Activated naive CD4-positive, alpha-beta T cell treated with anti-CD3 and anti-CD28 coated beads, Interleukin-2, amount 50 U/mL, for 72 hours (primary cell): ENCODE data around the gene ABCG4. TPM values are rescaled to one million over a fixed set of nuclear protein-coding genes. Genes with fewer than 3 reads are reported as not detected.
A peak's percentile ranks its signal among the peaks of the same experiment; 100 is the strongest.

ENCODE experiments used
- ATAC-seq, 2 donors: fragments of 150-1000 bp; cut with Tn5 transposase; 2 replicates each; pipeline ENCODE4 v1.10.0; 2021; ENCODE audit warnings: mild to moderate bottlenecking in 2 of 2, moderate library complexity in 2 of 2
- DNase-seq, 2 donors: peaks; one replicate each; pipeline ENCODE4 v3.0.0; 2021 to 2022; ENCODE audit warnings: low spot score in 2 of 2
- H3K27ac Mint-ChIP-seq, 2 donors: one replicate each; pipeline ENCODE4 v1.8.0; 2022; ENCODE audit warnings: mild to moderate bottlenecking in 2 of 2, mixed read lengths in 2 of 2
- H3K36me3 Mint-ChIP-seq, 2 donors: one replicate each; pipeline ENCODE4 v1.8.0; 2022; ENCODE audit warnings: mixed read lengths in 2 of 2
- H3K9me3 Mint-ChIP-seq, 2 donors: one replicate each; pipeline ENCODE4 v1.8.0; 2022; ENCODE audit warnings: mixed read lengths in 2 of 2
- total RNA-seq, 2 donors: library from RNA; stranded (reverse); gene quantifications; one replicate each; pipeline ENCODE4 v1.2.3, GENCODE V29; 2022

The ABCG4 gene
- total RNA-seq, 2 donors from 2014 or later = 0.12 to 0.25 TPM

DNA sequence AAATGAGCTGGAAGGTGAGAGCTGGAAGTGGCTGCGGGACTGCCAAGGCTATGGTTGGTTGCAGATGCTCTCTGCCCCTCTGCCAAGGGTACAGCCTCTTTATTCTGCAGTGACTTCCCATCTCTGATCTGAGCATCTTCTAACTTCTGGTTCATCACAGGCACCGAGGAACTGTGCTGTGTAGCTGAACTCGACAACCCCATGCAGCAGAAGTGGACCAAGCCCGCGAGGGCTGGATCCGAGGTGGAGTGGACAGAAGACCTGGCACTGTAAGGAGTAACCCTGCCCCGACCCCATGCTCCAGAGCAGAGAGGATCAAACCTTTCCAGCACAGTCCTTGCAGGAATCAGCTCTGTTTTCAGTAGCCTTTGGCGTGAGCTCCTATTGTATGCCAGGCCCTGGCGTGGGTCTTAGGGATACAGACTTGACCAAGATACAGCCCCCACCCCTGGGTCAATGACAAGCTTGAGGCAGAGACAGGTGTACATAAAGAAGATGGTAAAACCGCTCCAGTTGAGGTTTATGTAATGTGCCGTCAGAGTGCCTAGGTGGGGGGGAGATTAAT lies 37.4 kb upstream of the ABCG4 start:
- H3K27ac Mint-ChIP-seq = peak overlapping the region in 1 of 2 donors; percentile 33
- H3K36me3 Mint-ChIP-seq = peaks cover 32 to 44% of the 10 kb centered on the region in 2 donors
- ATAC-seq = no peak
- no peak for DNase-seq
- H3K9me3 Mint-ChIP-seq = no peaks in the 10 kb centered on the region

DNA sequence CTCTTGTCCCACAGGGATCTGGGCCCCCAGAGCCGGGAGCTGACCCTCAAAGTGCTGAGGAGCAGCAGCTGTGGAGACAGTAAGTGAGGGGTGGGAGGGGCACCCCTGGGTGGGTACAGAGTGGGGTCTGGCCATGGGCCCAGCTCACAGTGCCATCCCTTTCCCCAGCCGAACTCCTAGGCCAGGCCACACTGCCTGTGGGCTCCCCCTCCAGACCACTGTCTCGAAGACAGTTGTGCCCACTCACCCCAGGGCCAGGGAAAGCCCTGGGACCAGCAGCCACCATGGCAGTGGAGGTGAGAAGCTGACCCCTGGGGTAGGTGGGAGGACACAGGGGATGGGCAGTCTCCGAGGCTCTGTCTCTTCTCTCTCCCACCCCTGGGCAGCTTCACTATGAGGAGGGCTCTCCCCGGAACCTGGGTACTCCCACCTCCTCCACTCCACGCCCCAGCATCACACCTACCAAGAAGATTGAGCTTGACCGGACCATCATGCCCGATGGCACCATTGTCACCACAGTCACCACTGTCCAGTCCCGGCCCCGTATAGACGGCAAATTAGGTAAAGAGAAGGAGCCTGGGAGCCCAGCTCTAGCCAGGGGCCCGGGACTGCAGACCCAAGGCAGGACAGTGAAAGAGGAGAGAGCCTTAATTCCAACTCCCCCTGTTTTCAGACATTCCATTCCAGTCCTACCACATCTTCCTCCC lies 36.4 kb upstream of the ABCG4 start:
- Mint-ChIP-seq H3K36me3 (peaks cover 42 to 46% of the 10 kb centered on the region in 2 donors), H3K27ac (peak overlapping the region; percentile 10 to 70), H3K9me3 (no peaks in the 10 kb centered on the region)
- DNase-seq = no peak
- ATAC-seq = no peak

DNA sequence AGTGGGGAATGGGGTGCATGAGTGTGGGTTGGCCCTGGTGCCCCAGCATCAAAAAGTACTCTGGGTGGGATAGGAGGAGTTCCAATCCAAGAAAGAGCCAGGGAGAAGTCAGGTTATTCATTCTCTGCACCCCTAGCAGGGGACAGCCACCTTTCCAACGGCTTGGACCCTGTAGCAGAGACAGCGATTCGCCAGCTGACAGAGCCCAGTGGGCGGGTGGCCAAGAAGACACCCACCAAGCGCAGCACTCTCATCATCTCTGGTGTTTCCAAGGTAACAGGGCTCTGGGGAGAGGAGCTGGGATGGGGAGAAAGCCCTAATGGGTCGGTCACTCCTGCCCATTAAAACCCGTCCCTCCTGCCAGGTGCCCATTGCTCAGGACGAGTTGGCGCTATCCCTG lies 35.1 kb upstream of the ABCG4 start:
- H3K36me3 Mint-ChIP-seq = peaks cover 37 to 38% of the 10 kb centered on the region in 2 donors
- DNase-seq = no peak

DNA sequence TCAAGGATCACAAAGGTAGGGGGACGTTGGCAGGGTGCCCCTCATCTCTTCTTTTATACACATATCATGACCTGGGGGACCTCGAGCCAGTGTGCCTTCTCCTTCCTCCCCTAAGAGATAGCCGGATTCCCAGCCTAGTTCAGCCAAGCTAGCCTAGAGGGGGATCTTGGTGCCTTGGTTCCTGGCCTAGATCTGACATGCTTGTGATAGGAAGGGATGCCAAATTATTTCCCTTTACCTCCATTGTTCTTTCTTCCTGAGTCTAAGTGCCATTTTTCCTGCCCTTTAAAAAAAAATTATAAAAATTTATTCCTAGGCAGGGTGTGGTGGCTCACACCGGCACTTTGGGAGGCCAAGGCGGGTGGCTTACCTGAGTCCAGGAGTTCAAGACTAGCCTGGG lies 34.5 kb upstream of the ABCG4 start:
- DNase-seq (no peak), ATAC-seq (no peak)
- H3K27ac Mint-ChIP-seq = no peak overlapping the region
- no peaks in the 10 kb centered on the region for H3K9me3 Mint-ChIP-seq
- H3K36me3 Mint-ChIP-seq = peaks cover 32% of the 10 kb centered on the region in 2 donors

More for the DNA sequence above, 35.1 kb upstream of the ABCG4 start:
- ATAC-seq = no peak
- no peaks in the 10 kb centered on the region for H3K9me3 Mint-ChIP-seq
- peak overlapping the region; percentile 29 to 70 for H3K27ac Mint-ChIP-seq

DNA sequence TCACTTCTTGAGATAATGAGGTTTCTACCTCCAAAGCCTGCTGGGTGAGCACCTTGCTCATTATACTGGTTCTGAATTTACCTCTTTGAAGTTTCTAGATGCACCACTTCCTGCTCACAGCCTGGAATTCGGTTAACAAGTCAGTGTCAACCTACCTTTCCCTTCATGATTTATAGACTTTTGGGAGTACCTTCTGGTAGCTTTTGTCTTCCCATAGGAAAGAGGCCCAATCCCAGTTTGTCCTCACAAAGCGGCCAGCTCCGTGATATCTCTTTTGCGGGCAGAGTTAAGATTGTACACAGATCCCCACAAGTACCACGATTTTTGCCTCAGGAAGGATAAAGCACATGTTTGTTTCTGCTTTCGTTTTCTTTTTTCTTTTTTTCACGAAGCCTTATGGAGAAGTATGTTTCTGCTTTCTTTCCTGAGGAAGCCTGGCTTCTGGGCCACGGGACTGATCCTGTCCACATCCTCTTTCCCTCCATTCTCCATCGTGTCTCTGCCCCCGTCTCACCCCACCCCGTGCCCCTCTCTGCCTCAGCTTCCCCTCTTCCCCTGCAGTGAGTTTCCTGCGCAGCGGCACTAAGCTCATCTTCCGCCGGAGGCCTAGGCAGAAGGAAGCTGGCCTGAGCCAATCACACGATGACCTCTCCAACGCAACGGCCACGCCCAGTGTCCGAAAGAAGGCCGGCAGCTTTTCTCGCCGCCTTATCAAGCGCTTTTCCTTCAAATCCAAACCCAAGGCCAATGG lies 33.2 kb upstream of the ABCG4 start:
- H3K27ac Mint-ChIP-seq = peak overlapping the region; percentile 85 to 94
- DNase-seq (peak in 1 of 2 donors; percentile 18), ATAC-seq (peak; percentile 70 to 80)
- no peaks in the 10 kb centered on the region for H3K9me3 Mint-ChIP-seq
- peaks cover 22 to 24% of the 10 kb centered on the region in 2 donors for H3K36me3 Mint-ChIP-seq

DNA sequence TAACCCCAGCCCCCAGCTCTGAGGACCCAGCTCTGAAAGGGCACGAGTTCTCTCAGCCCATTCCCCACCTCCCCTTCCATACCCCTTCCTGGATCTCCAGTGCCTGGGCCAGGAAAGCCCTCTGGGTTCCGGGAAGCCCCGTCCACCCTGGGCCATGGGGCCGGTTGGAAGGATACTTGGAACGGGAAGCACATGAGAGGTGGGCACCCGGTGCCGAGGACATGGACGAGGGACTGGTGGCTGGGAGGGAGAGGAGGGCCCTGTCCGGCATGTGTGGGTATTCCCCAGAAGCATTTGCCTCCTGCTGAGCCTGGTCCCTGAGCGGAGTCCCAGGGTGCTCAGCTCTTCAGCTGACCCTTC lies 32.6 kb upstream of the ABCG4 start:
- DNase-seq = no peak
- ATAC-seq = no peak
- Mint-ChIP-seq H3K9me3 (no peaks in the 10 kb centered on the region), H3K27ac (peak overlapping the region; percentile 85 to 94), H3K36me3 (peaks cover 20 to 24% of the 10 kb centered on the region in 2 donors)

DNA sequence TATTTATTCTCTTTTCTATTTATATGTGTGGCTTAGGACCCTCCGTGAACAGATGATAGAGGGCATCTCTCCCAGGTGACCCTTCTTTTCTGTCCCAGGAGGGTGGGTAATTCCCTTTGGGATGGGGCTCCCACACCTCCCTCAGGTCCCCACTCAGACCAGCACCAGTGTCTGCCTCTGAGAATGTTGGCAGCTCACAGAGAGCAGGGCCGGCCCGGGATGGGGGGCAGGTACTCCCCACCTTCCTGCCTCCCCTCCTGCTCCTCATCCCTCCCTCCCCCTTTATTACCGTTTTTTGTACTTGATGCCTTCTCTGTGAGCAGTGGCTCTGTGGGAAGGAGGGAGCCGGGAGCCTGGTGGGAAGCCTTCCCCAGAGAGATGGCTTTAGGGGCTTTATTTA lies 32.3 kb upstream of the ABCG4 start:
- ATAC-seq = no peak
- no peaks in the 10 kb centered on the region for H3K9me3 Mint-ChIP-seq
- H3K27ac Mint-ChIP-seq = peak overlapping the region in 1 of 2 donors; percentile 85

DNA sequence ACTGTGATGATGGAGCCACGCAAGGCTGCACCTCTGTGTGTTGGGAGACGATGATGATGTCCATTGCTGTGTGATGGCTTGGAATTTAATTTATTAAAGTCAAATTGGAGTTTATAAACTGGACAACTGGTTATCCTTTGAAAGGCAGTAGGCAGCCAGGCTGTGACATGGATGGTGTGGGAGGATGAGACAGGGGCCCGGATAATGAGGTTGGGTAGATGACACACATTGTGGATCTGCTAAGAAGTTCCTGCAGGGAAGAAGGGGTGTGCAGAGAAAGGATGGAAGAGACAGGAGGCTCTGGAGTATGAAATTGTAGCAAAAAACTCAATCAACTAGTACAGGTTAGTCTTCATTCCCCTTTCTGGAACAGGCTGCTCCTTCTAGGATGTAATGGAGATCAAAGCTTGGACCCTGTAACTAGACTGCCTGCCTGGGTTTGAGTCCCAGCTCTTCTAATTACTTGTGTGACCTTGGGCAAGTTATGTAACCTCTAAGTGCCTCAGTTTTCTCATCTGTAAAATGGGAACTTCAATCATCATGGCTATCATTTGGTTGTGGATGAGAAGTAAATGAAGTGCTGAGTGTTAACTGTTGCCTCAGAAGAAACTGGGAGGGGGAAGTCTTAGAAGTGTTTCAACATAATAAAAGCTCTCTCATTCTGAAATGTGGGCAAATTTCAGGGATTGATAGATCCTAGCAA lies 31.7 kb upstream of the ABCG4 start:
- Mint-ChIP-seq H3K27ac (peak overlapping the region in 1 of 2 donors; percentile 85), H3K9me3 (no peaks in the 10 kb centered on the region), H3K36me3 (peaks cover 28 to 29% of the 10 kb centered on the region in 2 donors)
- DNase-seq (no peak), ATAC-seq (no peak)

More for the DNA sequence above, 32.3 kb upstream of the ABCG4 start:
- no peak for DNase-seq
- peaks cover 22 to 24% of the 10 kb centered on the region in 2 donors for H3K36me3 Mint-ChIP-seq

DNA sequence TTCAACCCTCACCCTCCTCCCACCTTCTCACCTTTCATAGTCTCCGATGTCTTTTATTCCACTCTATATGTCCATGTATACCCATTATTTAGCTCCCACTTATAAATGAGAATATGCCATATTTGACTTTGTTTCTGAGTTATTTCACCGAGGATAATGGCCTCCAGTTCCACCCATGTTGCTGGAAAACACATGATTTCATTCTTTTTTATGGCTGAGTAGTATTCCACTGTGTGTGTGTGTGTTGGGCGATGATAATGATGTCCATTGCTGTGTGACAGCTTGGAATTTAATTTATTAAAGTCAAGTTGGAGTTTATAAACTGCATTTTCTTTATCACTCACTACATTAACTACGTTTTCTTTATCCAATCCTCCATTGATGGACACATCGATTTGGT lies 30.6 kb upstream of the ABCG4 start:
- DNase-seq (no peak), ATAC-seq (no peak)
- Mint-ChIP-seq H3K27ac (no peak overlapping the region), H3K9me3 (no peaks in the 10 kb centered on the region), H3K36me3 (peaks cover 29 to 31% of the 10 kb centered on the region in 2 donors)

DNA sequence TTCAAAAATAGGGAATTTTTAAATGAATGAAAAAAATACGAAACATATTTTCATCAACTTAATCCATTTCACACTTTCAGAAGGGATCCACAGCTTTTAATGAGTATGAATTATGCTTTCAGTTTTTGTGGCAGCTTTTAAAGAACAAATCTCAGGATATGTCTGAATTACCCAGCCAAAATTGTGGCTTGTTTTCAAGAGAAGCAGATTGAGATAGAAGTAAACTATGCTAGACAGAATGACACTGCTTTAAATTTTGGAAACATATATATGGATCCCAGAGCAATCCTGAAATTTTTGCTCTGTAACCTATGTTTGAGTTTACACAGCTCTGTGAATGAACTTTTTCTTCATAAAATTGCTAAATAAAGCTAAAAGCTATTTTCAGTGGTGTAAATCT lies 29.9 kb upstream of the ABCG4 start:
- H3K36me3 Mint-ChIP-seq = peaks cover 29 to 31% of the 10 kb centered on the region in 2 donors
- H3K27ac Mint-ChIP-seq = no peak overlapping the region
- H3K9me3 Mint-ChIP-seq = no peaks in the 10 kb centered on the region
- DNase-seq = no peak
- ATAC-seq = no peak

DNA sequence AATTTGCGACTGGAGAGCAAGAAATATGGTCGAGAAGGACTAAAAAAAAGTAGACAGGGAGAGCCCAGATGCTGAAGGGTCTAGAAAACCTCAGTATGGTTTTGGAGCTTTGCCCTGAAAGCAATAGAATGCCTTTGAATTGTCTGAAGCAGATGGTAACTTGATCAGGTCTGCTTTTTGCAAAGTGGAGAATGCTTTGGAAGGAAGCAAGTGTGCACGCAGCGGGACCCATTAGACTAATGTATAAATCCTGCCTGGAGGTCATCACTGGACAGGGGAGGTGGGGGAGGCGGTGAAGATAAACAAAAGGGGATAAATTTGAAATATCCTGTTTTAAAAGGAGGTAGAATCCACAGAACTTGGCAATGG lies 28.2 kb upstream of the ABCG4 start:
- H3K9me3 Mint-ChIP-seq = no peaks in the 10 kb centered on the region
- ATAC-seq (no peak), DNase-seq (no peak)
- H3K36me3 Mint-ChIP-seq = peaks cover 22 to 30% of the 10 kb centered on the region in 2 donors
- H3K27ac Mint-ChIP-seq = peak overlapping the region; percentile 88

DNA sequence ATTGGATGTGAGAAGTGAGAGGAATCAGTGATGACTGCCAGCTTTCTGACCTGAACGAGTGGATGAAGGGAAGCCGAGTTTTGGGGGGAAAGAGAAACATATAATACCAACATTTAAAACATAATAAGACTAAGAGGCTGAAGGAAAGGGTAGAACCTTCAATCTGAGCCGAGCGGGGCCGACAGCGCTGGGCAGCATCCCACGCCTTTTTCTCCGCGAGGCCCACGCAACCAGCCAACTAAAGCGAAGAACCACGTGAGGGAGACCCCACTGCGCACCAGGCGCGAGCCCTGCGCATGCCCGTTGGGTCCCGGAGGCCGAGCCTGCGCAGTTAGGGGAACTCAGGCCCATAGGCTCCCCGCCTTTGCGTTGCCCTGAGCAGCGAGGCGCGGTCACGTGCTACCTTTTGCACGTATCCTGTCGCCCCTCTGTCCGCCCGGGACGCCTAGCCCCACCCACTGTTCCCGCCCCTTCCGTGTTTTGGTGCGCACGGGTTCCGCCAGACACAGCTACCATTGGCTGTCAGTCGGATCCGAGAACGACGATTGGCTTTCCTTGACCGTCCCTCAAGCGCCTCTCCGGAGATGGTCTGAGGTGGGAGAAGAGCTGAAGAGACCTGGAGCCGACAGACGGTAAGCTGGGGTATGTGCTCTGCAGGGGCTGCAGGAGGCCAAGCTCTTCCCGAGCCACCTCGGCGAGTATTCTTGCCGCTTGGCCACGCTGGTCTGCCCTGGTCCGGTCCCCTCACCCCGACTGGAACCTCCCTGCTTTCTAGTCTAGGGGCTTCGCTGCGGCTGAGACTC lies 27.6 kb upstream of the ABCG4 start, which contains the start of gene HINFP:
Gene HINFP (plus strand): TSS at position 573 of the 803 bp plus-strand sequence. CDS start 5,365 bp downstream, outside the sequence.
- Mint-ChIP-seq H3K9me3 (no peaks in the 10 kb centered on the region), H3K36me3 (peaks cover 18 to 25% of the 10 kb centered on the region in 2 donors), H3K27ac (peak within 1 kb of the TSS; percentile 88 to 96)
- DNase-seq = peak; percentile 98 to 99
- ATAC-seq = peak; percentile 98 to 99

DNA sequence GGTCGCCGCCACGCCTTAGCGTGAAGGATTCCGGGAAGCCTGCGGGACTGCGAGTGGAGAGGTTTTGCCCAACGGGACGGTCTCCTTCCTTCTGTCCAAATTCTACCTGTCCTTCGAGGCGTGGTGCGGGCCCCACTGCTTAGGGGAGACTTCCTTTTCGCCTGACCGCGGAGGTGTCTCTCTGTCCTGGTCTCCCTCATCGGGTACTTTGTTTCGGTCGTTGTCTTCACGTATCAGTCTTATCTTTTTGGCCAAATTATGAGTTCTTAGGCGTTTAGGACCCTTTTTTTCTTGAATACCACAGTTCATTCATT lies 27.1 kb upstream of the ABCG4 start:
- Mint-ChIP-seq H3K36me3 (peaks cover 19 to 21% of the 10 kb centered on the region in 2 donors), H3K27ac (peak overlapping the region; percentile 88 to 96), H3K9me3 (no peaks in the 10 kb centered on the region)
- peak in 1 of 2 donors; percentile 10 for ATAC-seq
- no peak for DNase-seq

DNA sequence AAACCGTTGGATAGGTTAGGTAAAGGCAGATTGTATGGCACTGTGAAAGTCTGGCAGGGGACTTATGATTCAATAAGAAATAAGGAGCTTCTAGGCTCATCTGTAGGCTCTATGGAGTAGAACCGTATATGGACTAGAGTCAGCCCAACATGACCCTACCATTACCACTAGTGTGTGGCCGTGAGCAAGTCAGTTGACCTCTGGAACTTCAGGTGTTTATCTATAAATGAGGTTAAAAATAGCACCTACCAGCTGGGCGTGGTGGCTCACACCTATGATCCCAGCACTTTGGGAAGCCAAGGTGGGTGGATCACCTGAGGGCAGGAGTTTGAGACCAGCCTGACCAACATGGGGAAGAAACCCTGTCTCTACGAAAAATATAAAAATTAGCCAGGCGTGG lies 23.0 kb upstream of the ABCG4 start:
- peaks cover 13 to 17% of the 10 kb centered on the region in 2 donors for H3K36me3 Mint-ChIP-seq
- no peaks in the 10 kb centered on the region for H3K9me3 Mint-ChIP-seq
- DNase-seq = no peak
- no peak for ATAC-seq
- no peak overlapping the region for H3K27ac Mint-ChIP-seq

DNA sequence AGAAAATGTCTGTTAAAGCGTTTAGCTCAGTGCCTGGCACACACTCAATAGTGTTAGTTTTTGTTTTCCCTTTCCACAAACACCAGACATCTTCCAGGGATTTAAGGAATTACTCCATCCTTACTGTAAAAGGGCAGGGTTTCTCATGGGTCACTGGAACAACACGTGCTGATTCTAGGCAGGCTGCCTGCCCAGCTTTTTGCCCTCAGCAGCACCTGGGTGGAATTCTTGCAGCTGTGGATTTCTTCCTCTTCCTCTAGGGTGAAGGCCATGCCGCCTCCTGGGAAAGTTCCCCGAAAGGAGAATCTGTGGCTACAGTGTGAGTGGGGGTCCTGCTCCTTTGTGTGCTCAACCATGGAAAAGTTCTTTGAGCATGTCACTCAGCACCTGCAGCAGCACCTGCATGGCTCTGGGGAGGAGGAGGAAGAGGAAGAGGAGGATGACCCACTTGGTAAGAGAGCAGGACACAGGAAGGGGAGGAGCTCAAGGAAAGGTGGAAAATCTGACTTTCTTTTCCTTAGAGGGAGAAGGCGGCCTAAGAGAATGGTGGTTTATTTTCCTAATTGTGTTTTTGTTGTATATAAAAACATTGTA lies 22.1 kb upstream of the ABCG4 start:
- ATAC-seq = no peak
- Mint-ChIP-seq H3K27ac (peak overlapping the region; percentile 35 to 74), H3K9me3 (no peaks in the 10 kb centered on the region), H3K36me3 (peaks cover 12 to 21% of the 10 kb centered on the region in 2 donors)
- DNase-seq = no peak

DNA sequence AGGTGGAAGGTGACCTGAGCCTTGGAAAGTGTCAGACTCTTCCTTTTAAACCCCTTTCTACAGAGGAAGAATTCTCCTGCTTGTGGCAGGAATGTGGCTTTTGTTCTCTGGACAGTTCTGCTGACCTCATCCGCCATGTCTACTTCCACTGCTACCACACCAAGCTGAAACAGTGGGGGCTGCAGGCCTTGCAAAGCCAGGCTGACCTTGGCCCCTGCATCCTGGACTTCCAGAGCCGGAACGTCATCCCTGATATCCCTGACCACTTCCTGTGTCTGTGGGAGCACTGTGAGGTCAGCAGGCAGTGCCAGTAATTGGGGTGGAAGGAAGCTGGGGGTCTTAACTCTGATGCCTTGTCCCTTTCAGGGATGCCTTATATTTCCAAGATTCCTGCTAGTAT lies 18.2 kb upstream of the ABCG4 start:
- H3K27ac Mint-ChIP-seq = peak overlapping the region; percentile 5 to 72
- DNase-seq (no peak), ATAC-seq (no peak)
- H3K36me3 Mint-ChIP-seq = peaks cover 8 to 22% of the 10 kb centered on the region in 2 donors
- no peaks in the 10 kb centered on the region for H3K9me3 Mint-ChIP-seq
